ENCODE results near the gene PTPN23. TPM values are rescaled to one million over a fixed set of nuclear protein-coding genes. Genes with fewer than 3 reads are reported as not detected.

The PTPN23 gene
- total and polyA plus RNA-seq, 2 of the 8 experiments (the other 6 are each of a cell fraction or from before 2014, with no cell fraction given): 2.9 to 46.7 TPM

DNA sequence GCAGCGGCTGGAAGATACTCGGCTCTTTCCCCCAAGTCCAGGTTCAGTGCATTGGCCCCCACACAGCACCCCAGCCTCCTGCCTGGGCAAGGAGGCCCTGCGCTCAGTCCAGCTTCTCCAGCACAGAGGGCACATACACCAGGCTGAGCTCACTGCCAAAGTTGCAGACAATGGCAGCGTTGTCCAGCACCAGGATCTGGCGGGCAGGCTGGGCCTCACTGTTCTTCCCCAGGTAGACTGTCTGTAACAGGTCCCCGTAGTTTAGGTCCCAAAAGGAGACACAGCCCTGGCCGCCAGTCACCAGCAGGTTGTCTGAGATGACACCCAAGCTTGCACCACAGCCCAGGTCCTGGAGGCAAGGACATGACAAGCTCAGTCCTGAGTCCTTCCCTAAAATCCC lies 32.9 kb downstream of the PTPN23 start:
- ChIA-PET CTCF (ENCODE audit: partially characterized antibody) (interaction anchor here (1.0 to 2.1 kb wide), 3 partner anchors 8 to 40 kb away, joined by 3 to 20 read pairs (median 5); no protein-coding TSS in a partner anchor), POLR2A (ENCODE audit: partially characterized antibody) (interaction anchor here (0.9 to 1.2 kb wide), 3 partner anchors 9 to 170 kb away, joined by 3 to 4 read pairs (median 4); no protein-coding TSS in a partner anchor)
- no peak overlapping the region for H3K9ac ChIP-seq (replicated peaks in 1 of 4; ENCODE audit: extremely low read depth in 1 of 4, low read depth in 3 of 4, low read length in 3 of 4)
- DNase-seq (ENCODE audit: low read depth in 1 of 2, low spot score in 2 of 2): no peak
- H3K79me2 ChIP-seq (ENCODE audit: control insufficient read depth in 1 of 2, insufficient read depth in 2 of 2, low read length in 2 of 2): no peaks in the 10 kb centered on the region
- no peak overlapping the region for H3K4me3 ChIP-seq (ENCODE audit: extremely low read depth in 1 of 4, insufficient read depth in 2 of 4, low read depth in 3 of 4, low read length in 4 of 4)
- peak overlapping the region; percentile 43 for H4K8ac ChIP-seq (ENCODE audit: extremely low read depth, insufficient read depth, low read length)
- H3K4me2 ChIP-seq (ENCODE audit: insufficient read depth in 1 of 2, low read depth in 2 of 2, low read length in 2 of 2): no peak overlapping the region
- H2BK5ac ChIP-seq (ENCODE audit: low read depth, low read length): no peak overlapping the region; the same call in 1 of the 2 replicates
- peaks cover 21 to 72% (median 33%) of the 10 kb centered on the region in 4 experiments for H3K36me3 ChIP-seq (ENCODE audit: control insufficient read depth in 2 of 4, insufficient read depth in 4 of 4, low read length in 3 of 4)
- H2AK5ac ChIP-seq (ENCODE audit: low read depth, low read length): no peak overlapping the region
- H2AFZ ChIP-seq (ENCODE audit: low read length): no peak overlapping the region
- WGBS, 2 experiments (ENCODE audit: extremely low coverage in 1 of 2, insufficient coverage in 1 of 2, insufficient read length in 1 of 2, insufficient replicate concordance in 2 of 2, low coverage in 1 of 2, low lambda C conversion rate in 2 of 2, missing lambda C conversion rate in 1 of 2): 92% methylated on average over 7 of the region's 7 CpGs; no CpG with 5 or more reads in 1 of the 2 experiments
- no peaks in the 10 kb centered on the region for H3K79me1 ChIP-seq (ENCODE audit: low read depth, low read length)
- no peak overlapping the region for H2BK15ac ChIP-seq (ENCODE audit: low read length)
- H4K91ac ChIP-seq (replicated peaks; ENCODE audit: insufficient read length, low read length): no peak overlapping the region
- H2BK120ac ChIP-seq (replicated peaks; ENCODE audit: low read depth, low read length): no peak overlapping the region
- peaks cover 0 to 7% of the 10 kb centered on the region in 2 experiments; a peak in 1 of 4 replicates for H3K9me3 ChIP-seq (ENCODE audit: insufficient read depth in 2 of 2, low read depth in 1 of 2, low read length in 1 of 2)
- TF ChIP-seq SRF (IDR thresholded peaks at IDR 0.05; ENCODE audit: low read depth, low read length) (no peak), BACH1 (IDR thresholded peaks at IDR 0.05; ENCODE audit: low read length) (no peak), EZH2 (IDR thresholded peaks at IDR 0.05; ENCODE audit: low read depth, low read length, severe bottlenecking) (no peak), SIX5 (IDR thresholded peaks at IDR 0.05; ENCODE audit: low read depth, low read length) (no peak), SIN3A (conservative IDR thresholded peaks at IDR 0.05 in 1 of 2, IDR thresholded peaks at IDR 0.05 in 1 of 2; ENCODE audit: low read depth in 1 of 2, low read length in 2 of 2) (no peak), RNF2 (IDR thresholded peaks at IDR 0.05; ENCODE audit: borderline replicate concordance, low read depth, low read length, missing control alignments, poor library complexity, severe bottlenecking) (no peak), TCF12 (IDR thresholded peaks at IDR 0.05; ENCODE audit: low read depth, low read length) (no peak), POU5F1 (IDR thresholded peaks at IDR 0.05; ENCODE audit: low read depth, low read length) (no peak)
- TF ChIP-seq, protein P1, sequence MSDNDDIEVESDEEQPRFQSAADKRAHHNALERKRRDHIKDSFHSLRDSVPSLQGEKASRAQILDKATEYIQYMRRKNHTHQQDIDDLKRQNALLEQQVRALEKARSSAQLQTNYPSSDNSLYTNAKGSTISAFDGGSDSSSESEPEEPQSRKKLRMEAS (IDR thresholded peaks at IDR 0.05): no peak
- no peak overlapping the region for H4K5ac ChIP-seq (ENCODE audit: insufficient read length, low read depth, low read length)
- no peaks in the 10 kb centered on the region for H3K27me3 ChIP-seq (replicated peaks in 1 of 4; ENCODE audit: control insufficient read depth in 3 of 4, extremely low read depth in 1 of 4, insufficient read depth in 3 of 4, low read length in 3 of 4)
- no peak for FAIRE-seq
- H2BK12ac ChIP-seq (ENCODE audit: low read depth, low read length): no peak overlapping the region
- no peak overlapping the region for H2BK20ac ChIP-seq (ENCODE audit: low read length)
- no peak overlapping the region for H3K23ac ChIP-seq (ENCODE audit: insufficient read length)
- H3K18ac ChIP-seq (ENCODE audit: extremely low read depth, low read length): no peak overlapping the region
- H3K56ac ChIP-seq (replicated peaks; ENCODE audit: insufficient read length, low read depth, low read length): no peak overlapping the region
- peaks cover 0 to 22% of the 10 kb centered on the region in 2 experiments for H4K20me1 ChIP-seq (replicated peaks in 1 of 2; ENCODE audit: control insufficient read depth in 1 of 2, insufficient read depth in 2 of 2, low read length in 2 of 2)
- H3K4ac ChIP-seq (replicated peaks; ENCODE audit: insufficient read length, low read depth, low read length): no peak overlapping the region
- H3K23me2 ChIP-seq (ENCODE audit: low read depth, low read length): no peaks in the 10 kb centered on the region
- H3K27ac ChIP-seq (ENCODE audit: low read depth, low read length): no peak overlapping the region
- H3K14ac ChIP-seq (ENCODE audit: insufficient read length): no peak overlapping the region
- no peaks in the 10 kb centered on the region; a peak in 2 of 7 replicates for H3K4me1 ChIP-seq (replicated peaks in 1 of 4; ENCODE audit: control insufficient read depth in 3 of 4, insufficient read depth in 4 of 4, low read length in 3 of 4)
